BJ (cell line): ENCODE measurements around the gene KCND1. TPM values are rescaled to one million over a fixed set of nuclear protein-coding genes. Genes with fewer than 3 reads are reported as not detected.

ENCODE experiments used
- CTCF ChIA-PET: fragments of 350-600 bp; formaldehyde crosslinking; extraction: SDS; loops from one replicate; lab custom pipeline; 2021; ENCODE audit warnings: antibody characterized with exemption, inconsistent platforms; lab: Yijun Ruan, JAX
- POLR2A ChIA-PET: fragments of 300-600 bp; sonication (Branson Sonifier 250); formaldehyde crosslinking; extraction: SDS; loops from one replicate; lab custom pipeline; 2021; ENCODE audit warnings: antibody characterized with exemption; lab: Charles Lee
- DNase-seq: peaks from one replicate; pipeline ENCODE4 v3.0.0-alpha.2; 2011; ENCODE audit warnings: low read depth
- H3K27me3 ChIP-seq: 2 replicates; pipeline ENCODE4 v1.6.0; 2011; ENCODE audit warnings: low read length; ENCODE audit not compliant: control insufficient read depth, insufficient read depth
- H3K36me3 ChIP-seq: 2 replicates; pipeline ENCODE4 v1.5.1; 2011; ENCODE audit warnings: low read length; ENCODE audit not compliant: control insufficient read depth, insufficient read depth
- H3K4me3 ChIP-seq: 2 replicates; pipeline ENCODE4 v1.5.1; 2011; ENCODE audit warnings: low read depth, mild to moderate bottlenecking, control low read depth, low read length
- CTCF ChIP-seq: IDR thresholded peaks from 2 replicates; pipeline ENCODE4 v1.5.1; 2011; ENCODE audit warnings: low read depth, mild to moderate bottlenecking, control low read depth, inconsistent platforms, low read length, moderate library complexity; ENCODE audit not compliant: insufficient read depth
- polyA plus RNA-seq: library from polyadenylated mRNA; depleted of rRNA; stranded (reverse); fragments of >200 nt; gene quantifications from 2 replicates; pipeline ENCODE4 v1.2.3, GENCODE V29; 2011

The KCND1 gene
- polyA plus RNA-seq, 1 experiment, result 0.83 TPM

GRCh38 chrX:48918643-48919340, 52.9 kb downstream of the KCND1 start, which contains the start of gene PIM2:
TSS of gene PIM2 (minus strand) at chrX:48919024. CDS start at chrX:48918834, 190 bp downstream.
- Histone ChIP-seq H3K36me3 (peaks cover 10% of the 10 kb centered on the region), H3K4me3 (peak within 1 kb of the TSS; percentile 72), H3K27me3 (no peaks in the 10 kb centered on the region)
- ChIA-PET CTCF (no interaction called here), POLR2A (interaction anchor here (0.6 kb wide), 1 partner anchor 34 kb away, joined by 6 read pairs; no protein-coding TSS in a partner anchor)
- no peak for TF ChIP-seq CTCF
- DNase-seq, result no peak

GRCh38 chrX:48918301-48918642, 53.4 kb downstream of the KCND1 start:
- no peak for TF ChIP-seq CTCF
- Histone ChIP-seq H3K27me3 (no peaks in the 10 kb centered on the region), H3K36me3 (peaks cover 7% of the 10 kb centered on the region), H3K4me3 (peak overlapping the region; percentile 72)
- POLR2A ChIA-PET, result no interaction called here
- CTCF ChIA-PET, result no interaction called here
- no peak for DNase-seq

GRCh38 chrX:48917139-48918001, 54.3 kb downstream of the KCND1 start:
- CTCF ChIA-PET, result interaction anchor here (1.4 kb wide), 1 partner anchor 11 kb away, joined by 7 read pairs; no protein-coding TSS in a partner anchor

GRCh38 chrX:48914593-48915493, 56.8 kb downstream of the KCND1 start:
- no peak overlapping the region for H3K4me3 ChIP-seq
- no peaks in the 10 kb centered on the region for H3K27me3 ChIP-seq
- TF ChIP-seq CTCF, result no peak
- ChIA-PET CTCF (no interaction called here), POLR2A (no interaction called here)
- H3K36me3 ChIP-seq, result no peaks in the 10 kb centered on the region
- DNase-seq, result no peak

More at GRCh38 chrX:48917139-48918001, 54.3 kb downstream of the KCND1 start:
- peak; percentile 94 for TF ChIP-seq CTCF
- Histone ChIP-seq H3K27me3 (no peaks in the 10 kb centered on the region), H3K4me3 (no peak overlapping the region), H3K36me3 (peaks cover 4% of the 10 kb centered on the region; the same call in 1 of the 2 replicates)
- POLR2A ChIA-PET, result no interaction called here
- peak; percentile 56 for DNase-seq
